NB4 (cell line): ENCODE data around the gene ABLIM3.
"Not testable (repeated sequence)": the region's sequence is repeated elsewhere in the genome, so short reads cannot be mapped to it uniquely, and the experiment has no call there.

ENCODE experiments used
- DNase-seq: peaks from one replicate; pipeline ENCODE4 v3.0.0; 2010; ENCODE audit warnings: low read depth
- H3K4me3 ChIP-seq: one replicate; pipeline ENCODE4 v1.5.1; 2011; ENCODE audit warnings: mild to moderate bottlenecking, low read depth, low read length, moderate library complexity
- MAX ChIP-seq: IDR thresholded peaks from 2 replicates; pipeline ENCODE4 v1.6.1; 2011; ENCODE audit warnings: low read depth, low read length
- MYC ChIP-seq: IDR thresholded peaks from 2 replicates; pipeline ENCODE4 v1.6.1; 2011; ENCODE audit warnings: low read depth, low read length
- POLR2A ChIP-seq: IDR thresholded peaks from 2 replicates; pipeline ENCODE4 v1.6.1; 2011; ENCODE audit warnings: mild to moderate bottlenecking; ENCODE audit not compliant: insufficient read length; ENCODE audit errors: extremely low read depth
- TF ChIP-seq, protein P1 (sequence below): IDR thresholded peaks from one replicate; pipeline ENCODE4 v1.5.1; 2012; ENCODE audit warnings: low read depth, low read length

ABLIM3 gene

DNA sequence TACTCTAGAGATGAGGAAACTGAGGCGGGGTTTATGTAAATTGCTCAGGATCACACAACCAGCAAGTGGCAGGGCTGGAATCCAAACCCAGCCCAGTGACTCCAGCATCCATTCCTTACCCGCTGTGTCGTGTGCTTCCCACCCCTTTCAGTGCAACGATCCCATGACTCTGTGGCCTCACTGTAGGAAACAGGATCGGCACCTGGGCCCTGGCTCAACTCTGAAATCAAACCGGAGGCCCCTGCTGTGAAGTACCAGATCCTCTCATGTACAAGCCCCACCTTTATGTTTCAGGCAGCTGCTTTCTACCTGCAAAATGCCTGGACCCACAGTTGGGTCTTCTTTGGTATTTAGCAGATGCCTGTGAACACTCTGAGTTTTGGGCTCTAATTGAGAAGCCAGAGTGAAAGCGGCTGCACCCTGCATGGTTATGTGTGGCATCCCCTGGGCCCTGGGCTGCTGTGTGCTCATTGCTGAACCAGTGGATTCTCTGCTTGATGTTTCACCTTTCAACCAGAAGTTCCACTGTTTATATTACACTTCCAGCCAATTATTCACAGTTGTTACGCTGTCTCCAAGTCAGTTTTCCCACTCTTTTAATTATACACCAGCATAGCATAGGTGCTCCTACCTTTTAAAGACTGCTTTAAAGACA, 36.7 kb downstream of the ABLIM3 start:
- DNase-seq = no peak
- TF ChIP-seq, protein P1, sequence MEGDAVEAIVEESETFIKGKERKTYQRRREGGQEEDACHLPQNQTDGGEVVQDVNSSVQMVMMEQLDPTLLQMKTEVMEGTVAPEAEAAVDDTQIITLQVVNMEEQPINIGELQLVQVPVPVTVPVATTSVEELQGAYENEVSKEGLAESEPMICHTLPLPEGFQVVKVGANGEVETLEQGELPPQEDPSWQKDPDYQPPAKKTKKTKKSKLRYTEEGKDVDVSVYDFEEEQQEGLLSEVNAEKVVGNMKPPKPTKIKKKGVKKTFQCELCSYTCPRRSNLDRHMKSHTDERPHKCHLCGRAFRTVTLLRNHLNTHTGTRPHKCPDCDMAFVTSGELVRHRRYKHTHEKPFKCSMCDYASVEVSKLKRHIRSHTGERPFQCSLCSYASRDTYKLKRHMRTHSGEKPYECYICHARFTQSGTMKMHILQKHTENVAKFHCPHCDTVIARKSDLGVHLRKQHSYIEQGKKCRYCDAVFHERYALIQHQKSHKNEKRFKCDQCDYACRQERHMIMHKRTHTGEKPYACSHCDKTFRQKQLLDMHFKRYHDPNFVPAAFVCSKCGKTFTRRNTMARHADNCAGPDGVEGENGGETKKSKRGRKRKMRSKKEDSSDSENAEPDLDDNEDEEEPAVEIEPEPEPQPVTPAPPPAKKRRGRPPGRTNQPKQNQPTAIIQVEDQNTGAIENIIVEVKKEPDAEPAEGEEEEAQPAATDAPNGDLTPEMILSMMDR = no peak
- TF ChIP-seq POLR2A (no peak), MYC (no peak), MAX (no peak)
- H3K4me3 ChIP-seq = no peak overlapping the region

- no peak for DNase-seq
- H3K4me3 ChIP-seq = no peak overlapping the region
- TF ChIP-seq POLR2A (no peak), MYC (no peak), MAX (no peak)
- TF ChIP-seq, protein P1 = no peak
Measured at GRCh38 chr5:149181732-149182131, 40.4 kb downstream of the ABLIM3 start.

DNA sequence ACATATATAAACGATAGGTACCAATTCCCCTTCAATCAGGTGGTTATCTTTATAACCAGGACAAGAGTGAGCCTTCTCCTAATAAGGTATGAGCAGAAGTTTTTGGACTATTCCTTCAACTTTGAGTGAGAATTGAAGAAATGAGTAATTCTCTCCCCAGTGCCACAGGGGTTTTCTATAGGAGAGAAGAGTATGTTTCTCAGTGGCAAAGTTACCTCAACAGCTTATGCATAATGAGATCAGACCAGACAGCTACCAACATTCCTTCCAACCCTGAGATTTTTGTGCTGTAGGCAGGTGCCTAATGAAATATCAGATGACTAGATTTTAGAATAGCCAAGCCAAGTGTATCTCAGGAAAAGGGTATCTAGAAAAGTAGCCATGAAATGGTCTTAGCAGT, 40.9 kb downstream of the ABLIM3 start:
- no peak for TF ChIP-seq MAX
- TF ChIP-seq, protein P1 = no peak
- TF ChIP-seq MYC = no peak
- no peak for TF ChIP-seq POLR2A

DNA sequence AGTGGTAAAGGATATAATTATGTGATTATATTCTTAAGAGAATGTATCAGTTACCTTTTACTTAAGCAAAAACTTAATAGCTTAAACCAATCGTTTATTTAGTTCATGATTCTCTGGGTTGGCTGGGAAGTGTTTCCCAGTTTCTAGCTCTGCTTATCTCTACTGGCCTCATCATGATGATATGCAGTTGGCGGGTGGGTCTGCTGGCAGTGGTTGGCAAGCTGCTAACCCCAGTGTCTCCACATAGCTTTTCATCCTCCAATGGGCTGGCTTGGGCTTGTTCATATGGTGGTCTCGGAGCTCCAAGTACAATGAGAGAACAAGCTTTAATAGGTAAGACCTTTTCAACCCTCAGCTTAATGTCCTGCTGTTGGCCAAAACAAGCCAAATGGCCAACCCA, 43.8 kb downstream of the ABLIM3 start:
- no peak for DNase-seq
- H3K4me3 ChIP-seq = no peak overlapping the region
- TF ChIP-seq, protein P1 = no peak
- no peak for TF ChIP-seq POLR2A
- no peak for TF ChIP-seq MAX
- TF ChIP-seq MYC = no peak

More for the DNA sequence above, 40.9 kb downstream of the ABLIM3 start:
- no peak overlapping the region for H3K4me3 ChIP-seq
- DNase-seq = no peak

DNA sequence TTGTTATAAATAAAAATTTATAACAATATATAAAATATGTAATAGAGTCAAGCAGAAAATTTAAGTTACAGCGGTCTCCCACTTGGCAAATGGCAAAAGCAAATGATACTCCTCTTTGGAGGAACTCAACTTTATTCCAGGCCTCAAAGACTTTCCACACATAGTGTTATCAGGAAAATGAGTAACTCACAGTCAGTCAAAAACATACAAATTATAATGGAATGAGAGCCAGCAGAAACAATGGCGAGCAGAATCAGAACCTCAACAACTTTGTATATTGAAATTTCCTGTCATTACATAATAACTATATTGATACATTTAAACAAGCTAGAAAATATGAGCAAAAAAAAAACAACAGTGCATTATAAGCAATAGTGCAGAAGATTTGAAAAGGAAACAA, 45.2 kb downstream of the ABLIM3 start:
- TF ChIP-seq POLR2A = no peak
- DNase-seq = no peak
- H3K4me3 ChIP-seq = no peak overlapping the region

DNA sequence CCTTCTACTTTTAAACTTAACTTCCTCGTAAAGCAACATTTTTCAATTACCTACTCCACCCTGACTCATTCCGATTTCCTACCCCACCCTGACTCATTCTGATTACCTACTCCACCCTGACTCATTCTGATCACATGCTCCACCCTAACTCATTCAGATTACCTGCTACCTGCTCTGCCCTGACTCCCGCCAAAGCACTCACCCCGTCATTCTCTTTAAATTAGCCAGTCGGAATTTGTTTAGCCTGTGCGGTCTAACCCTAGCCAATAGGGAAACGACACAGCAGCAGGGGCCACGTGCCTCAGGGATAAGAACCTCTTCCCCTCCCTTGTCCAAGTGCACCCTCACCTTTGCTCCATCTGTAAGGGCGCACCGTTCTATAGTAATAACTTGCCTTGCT, 46.3 kb downstream of the ABLIM3 start:
- DNase-seq, H3K4me3 ChIP-seq: not testable (repeated sequence)

DNA sequence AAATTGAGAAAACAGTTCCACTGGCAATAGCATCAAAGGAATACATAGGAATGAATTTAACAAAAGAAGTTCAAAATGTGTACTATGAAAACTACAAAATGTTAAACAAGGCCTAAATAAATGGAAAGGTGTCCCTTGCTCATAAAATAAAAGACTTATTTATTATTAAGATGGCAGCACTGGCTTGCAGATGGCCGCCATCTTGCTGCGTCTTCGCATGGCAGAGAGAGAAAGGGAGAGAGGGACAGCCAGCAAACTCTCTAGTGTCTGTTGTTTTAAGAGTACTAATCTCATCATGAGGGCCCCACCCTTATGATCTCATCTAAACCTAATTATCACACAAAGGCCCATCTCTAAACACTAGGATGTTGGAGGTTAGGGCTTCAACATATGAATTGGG, 47.1 kb downstream of the ABLIM3 start:
- DNase-seq = no peak
- H3K4me3 ChIP-seq = no peak overlapping the region
- TF ChIP-seq MAX (no peak), MYC (no peak), POLR2A (no peak)
- TF ChIP-seq, protein P1 = no peak
